Fibroblast of skin of back (primary cell): Measurements from ENCODE around the gene MYO18A.
A peak's percentile ranks its signal among the peaks of the same experiment; 100 is the strongest.

Source experiments
- DNase-seq: peaks from one replicate; pipeline ENCODE4 v3.0.0-alpha.2; 2013

Gene MYO18A

DNA sequence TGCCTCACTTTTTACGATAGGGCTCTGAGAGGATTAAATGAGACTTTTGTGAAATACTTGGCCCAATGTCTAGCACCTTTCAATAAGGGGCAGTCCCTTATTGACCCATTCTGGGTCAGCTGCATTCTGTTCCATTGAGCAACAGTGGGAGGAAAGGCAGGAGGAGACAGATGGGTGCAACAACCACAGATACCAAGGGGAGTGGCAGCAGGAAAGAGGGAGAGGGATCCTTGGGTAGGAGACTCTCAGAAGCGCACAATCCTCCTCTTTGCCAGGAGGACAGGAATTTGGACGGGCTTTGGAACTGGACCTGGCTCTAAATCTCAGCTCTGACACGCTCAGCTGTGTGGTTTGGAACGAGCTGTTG lies 133.7 kb downstream of the MYO18A start:
- DNase-seq: no peak

DNA sequence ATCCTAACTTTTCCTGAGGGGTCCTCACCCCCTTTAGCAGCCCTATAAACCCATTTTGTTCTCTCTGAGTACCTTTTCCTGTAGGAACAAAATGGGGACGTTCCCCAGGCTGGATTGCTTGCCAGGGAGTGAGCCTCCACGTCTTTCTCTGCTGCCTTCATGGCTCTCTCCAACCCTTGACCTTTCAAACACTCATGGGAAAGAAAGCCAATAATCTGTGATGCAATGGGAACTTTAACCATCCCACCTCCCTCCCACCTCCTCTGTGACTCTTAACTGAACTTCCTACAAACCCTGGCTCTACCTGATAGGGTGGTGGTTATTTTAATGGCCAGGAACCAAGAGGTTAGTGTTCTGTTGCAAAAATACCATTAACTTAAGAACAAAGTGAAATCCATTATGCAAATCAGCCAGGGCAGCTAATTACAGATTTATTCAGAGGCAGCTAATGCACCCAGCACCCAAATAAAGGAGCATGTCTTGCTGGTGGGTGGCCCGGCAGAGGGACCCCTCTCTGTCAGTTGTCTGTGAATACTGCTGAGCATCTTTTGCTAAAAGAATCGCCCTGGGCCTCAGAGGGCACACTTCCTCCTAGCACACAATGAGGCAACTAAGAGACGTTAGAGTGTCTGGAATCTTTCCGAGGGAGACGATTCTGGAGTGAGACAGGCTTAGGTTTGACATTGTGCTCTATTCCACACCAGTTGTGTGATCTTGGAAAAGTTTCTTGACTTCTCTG lies 134.3 kb downstream of the MYO18A start:
- no peak for DNase-seq

DNA sequence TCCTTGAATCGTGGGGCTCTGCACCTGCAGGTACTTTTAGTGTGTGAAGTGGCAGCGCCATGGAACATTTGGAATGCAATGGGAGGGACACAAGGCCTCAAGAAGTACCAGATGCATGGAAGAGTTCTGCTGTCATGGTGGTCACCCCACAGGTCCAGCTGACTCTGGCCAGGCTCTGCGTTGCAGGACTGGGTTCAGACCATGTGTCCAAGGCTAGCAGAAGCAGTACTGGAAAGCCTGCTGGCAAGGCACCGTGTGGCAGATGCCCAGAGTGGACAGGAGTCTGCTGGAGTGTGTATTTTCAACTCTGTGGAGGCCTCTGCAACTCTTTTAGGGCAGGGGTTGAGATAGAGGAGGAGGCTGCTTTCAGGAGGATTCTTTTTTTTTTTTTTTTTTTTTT lies 135.2 kb downstream of the MYO18A start:
- DNase-seq: no peak

DNA sequence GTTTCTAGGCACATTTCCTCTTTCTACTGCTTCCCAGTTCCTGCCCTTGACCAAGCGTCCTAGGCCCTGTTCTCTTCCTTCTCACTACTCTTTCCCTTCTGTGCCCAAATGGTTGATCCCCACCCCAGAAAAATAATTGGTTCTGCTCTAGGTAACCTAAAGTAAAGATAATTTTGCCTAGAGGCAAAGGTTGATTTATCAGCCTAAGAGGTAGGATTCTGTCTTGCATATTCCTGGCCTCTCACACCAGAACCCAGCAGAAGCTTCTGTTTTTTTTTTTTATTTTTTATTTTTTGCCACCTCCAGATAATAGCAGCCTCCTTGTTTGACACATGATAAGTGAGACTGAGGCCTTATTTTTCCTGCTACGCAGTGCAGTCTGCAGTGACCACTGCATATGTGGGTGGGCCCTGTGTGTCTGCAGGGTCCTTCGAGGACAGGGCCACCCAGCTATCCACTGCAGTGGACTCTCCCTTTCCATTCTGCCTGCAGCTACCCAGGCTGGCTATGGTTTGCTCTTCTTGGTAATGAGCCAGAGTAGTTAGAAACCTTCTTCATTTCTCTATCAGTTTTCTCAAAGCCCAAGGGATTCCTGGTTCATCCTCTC lies 136.6 kb downstream of the MYO18A start:
- no peak for DNase-seq

DNA sequence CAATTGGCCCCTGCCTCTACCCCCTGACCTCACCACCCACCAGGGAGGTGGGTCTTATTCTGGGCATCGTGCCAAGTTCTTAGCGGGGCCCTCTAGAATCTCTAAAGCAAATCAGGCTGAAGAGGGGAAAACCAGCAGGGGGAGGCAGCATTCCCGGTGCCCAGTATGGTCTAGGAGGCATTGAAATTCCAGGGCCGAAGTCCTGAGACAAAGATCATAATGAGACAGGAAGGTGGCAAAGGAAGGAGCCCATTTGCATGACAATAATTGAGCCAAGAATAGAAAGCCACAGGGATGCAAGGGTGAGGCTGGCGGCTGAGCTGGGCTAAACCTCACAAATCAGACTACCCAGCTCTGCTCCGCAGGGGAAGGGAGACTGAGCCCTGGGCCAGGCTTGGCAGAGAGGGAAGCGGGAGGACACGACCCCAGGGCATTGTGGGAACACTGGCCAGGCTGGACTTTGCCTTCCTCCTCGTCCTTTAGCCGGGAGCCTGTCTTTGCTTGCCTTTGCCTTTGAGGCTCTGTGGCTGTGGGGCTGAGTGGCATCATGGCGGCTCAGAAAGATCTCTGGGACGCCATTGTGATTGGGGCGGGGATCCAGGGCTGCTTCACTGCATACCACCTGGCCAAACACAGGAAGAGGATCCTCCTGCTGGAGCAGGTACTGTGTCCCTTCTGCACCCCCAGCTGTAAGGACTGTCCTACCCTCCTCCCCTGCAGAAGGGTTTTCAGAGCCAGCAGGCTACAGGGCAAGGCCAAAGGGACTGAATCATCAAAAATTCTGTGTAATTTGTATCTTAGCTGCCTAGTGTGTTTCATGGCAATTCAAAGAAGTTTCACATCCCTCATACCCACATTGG lies 137.3 kb downstream of the MYO18A start, which contains the start of gene PIPOX:
Gene PIPOX, plus strand, starts transcription at position 463 of the 860 bp plus-strand sequence. Its CDS starts 85 bp downstream, at position 548.
- peak; percentile 49 for DNase-seq

DNA sequence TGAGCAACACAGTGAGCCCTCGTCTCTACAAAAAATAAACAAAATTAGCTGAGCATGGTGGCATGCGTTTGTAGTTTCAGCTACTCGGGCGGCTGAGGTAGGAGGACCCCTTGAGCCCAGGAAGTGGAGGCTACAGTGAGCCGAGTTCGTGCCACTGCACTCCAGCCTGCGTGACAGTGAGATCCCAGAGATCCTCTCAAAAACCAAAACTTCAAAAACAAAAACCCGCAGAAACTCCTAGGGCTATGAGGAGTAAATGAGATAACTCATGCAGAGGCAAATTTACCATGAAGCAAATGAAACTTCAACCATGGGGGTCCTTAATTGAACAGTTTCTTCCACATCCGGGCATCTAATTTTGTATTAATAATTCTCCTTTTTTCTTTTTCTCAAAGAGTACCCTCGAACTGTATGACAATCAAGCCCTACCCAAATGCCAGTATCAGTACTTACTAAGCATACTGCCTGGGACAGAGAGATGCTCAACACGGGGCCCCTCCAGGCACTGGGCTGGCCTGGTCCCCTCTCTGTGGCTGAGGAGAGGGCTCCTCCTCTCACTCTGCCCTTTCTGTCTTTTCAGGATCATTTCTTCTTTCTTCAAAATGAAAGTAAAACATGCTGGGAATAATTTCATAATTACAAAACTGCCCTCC lies 138.0 kb downstream of the MYO18A start:
- no peak for DNase-seq

DNA sequence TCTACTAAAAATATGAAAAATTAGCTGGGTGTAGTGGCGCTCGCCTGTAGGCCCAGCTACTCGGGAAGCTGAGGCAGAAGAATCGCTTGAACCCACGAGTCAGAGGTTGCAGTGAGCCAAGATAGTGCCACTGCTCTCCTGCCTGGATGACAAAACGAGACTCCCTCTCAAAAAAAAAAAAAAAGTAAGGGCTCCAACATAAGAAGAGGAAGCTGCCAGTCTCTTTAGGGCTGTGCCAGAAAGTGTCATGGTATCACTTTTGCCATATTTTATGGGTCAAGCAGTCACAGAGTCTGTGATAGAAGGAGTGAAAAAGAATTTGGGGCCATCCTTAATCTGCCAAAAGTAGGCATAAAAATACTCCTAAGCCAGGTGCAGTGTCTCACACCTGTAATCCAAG lies 138.6 kb downstream of the MYO18A start:
- DNase-seq: no peak

DNA sequence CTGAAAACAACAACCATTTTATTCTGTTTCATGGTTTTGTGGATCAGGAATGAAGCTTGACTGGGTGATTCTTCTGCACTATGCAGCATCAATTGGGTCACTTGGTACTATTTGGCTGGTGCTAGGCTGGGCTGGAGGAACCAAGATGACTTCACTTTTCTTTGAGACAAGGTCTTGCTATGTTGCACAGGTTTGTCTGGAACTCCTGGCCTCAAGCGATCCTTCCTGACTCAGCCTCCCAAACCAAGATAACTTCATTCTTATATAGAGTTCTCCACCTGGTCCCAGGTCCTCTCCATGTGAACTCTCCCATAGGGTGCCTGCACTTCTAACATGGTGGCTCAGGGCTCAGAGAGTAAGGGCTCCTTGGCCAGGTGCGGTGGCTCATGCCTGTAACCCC lies 139.1 kb downstream of the MYO18A start:
- no peak for DNase-seq

DNA sequence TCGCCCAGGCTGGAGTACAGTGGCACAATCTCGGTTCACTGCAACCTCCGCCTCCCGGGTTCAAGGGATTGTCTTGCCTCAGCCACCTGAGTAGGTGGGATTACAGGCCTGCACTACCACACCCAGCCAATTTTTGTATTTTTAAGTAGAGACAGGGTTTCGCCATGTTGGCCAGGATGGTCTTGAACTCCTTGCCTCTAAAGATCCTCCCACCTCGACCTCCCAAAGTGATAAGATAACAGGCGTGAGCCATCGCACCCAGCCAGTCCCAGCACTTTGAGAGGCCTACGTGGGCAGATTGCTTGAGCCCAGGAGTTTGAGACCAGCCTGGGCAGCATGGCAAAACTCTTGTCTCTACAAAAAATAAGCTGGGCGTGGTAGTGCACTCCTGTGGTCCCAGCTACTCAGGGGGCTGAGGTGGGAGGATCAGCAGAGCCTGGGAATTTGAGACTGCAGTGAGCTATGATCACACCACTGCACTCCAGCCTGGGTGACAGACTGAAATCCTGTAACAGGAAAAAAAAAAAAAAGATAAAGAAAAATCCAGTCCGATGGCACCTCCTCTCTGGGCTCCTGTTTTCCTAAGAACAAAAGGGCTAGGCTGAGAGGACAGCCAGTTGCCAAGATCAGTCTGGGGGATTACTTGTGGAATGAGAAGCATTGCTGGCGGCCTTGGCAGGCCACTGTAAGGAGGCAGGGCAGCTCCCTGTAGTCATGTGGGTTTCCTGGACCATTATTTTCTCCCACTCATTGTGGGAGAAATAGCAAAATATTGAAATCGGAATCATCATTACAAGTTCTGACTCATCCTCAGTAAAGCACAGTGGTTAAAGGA lies 140.2 kb downstream of the MYO18A start:
- DNase-seq: peak; percentile 94

DNA sequence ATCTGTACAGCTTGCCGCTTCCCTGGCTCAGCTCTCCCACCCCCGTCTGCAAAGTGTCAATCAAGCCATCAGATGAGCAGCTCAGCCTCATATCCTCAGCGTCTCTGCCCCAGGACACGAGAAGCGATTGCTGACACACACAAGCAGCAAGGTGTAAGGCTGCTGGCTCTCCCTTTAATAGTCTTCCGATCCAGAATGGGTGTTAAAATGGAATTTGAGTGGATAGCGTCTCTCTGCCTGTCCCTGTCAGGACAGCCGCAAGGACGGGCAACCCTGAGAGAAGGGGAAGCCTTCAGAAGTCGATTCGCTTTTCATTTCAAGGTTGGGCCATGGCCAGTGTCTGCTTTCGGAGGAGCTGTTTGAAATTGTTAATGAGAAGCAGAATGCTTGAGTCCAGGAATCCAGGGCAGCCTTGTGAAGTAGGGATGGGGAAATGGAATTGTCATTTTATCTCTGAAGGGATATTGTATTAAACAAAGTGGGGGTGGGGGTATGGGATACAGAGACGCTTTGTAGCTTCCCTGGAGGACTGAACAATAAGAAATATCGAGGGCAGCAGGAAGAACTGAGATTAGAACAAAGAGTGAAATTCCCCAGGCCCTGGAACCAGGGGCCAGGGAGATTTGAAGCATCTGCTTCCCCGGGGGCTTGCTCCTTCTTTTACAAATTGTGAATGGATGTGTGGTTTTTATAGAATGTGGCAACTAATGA lies 142.0 kb downstream of the MYO18A start:
- DNase-seq: no peak

DNA sequence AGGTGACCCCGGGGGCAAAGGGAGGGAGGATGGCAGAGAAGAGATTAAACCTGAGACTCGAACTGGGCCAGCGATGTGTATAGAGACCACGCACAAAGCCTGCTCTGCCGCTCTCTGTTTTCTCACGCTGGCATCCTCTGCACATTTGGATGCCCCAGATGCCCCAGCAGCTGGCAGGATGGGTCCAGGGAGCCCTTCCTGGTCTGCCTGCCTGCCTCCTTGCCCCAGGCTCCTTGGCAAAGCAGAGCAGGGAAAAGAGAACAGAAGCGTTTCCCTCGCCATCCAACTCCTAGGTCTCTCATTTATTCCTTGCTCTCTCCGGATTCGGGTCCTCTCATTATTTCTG lies 142.5 kb downstream of the MYO18A start:
- no peak for DNase-seq

DNA sequence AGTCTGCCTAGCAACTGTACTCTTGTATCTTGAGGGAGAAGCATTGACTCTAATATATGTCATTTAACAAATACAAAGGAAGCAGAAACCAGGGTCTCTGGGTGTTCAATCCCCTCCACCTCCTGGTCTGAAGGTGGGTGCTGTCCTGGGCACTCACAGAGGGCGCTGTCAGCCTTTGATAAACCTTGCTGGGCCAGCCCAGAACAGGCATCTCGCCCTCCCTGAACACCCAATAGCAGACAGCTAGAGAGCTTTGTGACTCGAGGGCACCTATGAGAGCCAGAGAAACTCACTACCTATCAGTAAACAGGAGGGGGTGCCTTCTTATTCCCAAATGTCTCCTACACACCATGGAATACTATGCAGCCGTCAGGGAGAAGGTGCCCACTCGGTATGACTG lies 143.6 kb downstream of the MYO18A start:
- DNase-seq: no peak

DNA sequence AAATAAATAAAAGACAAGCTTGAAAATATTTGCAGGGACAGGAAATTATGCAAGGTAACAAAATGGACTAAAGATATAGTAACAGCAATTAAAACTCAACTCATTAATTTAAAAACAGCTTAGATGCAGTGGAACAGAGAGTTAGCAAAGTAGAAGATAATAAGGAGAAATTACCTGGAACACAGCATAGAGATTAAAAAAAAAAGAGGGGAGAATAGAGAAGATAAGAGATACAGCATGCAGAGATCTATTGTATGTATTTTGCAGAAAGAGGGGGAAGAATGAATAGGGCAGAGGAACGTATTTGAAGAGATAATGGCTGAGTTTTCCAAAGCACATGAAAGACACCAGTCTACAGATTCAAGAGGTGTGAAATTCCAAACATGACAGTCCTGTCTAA lies 145.7 kb downstream of the MYO18A start:
- no peak for DNase-seq

DNA sequence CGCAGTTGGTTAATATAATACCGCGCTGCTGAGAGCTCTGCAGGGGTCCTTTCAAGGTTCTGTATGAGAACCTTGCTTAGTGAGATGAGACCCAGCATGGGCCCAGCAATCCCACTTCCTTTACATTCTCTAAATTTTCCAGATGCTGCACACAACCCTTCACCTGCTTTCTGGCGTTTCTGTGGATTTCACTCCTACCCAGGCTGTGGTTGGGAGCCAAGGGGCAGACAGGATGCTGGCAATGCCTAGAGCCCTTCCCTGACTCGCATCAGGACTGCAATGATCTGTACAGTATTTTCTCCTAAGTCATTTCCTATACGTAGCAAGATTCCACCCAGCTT lies 147.4 kb downstream of the MYO18A start:
- DNase-seq: no peak

DNA sequence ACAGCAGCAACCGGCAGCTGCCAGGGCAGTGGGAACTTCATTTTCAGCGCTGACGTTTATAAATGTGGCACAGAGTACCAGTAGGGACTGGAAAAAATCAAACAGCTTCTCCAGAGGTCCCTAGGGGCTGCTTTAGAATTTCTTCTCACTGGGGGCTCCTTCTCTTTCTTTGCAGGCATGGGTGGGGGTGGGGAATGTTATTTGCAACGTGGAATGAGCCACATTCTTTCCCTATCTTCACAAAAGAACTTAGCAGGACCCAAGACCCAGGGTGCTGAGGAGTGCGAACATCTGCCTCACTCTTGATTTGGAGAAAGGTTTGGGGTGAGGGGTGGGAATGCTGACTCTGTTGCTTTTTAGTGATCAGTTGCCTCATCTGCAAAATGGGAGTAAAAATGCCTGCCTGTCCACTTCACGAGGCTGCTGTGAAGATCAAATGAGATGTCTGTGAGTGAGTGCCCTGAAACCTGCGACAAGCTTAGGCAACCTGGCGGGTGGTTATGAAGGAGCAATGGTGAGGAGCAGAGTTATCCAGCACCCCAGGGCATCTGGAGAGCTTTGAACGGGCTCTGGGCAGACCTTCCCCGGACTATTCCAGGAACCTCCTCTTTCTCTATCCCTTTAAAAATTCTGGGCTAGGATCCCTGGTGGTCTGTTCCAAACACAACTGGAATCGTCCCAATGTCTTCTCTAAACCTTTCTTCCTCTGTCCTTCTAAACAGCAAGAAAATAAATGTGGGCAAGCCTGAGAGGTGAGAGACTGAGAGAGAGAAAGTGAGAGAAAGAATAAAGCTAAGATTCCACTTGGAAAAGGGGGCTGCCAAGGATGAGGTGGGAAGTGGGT lies 148.0 kb downstream of the MYO18A start:
- no peak for DNase-seq

DNA sequence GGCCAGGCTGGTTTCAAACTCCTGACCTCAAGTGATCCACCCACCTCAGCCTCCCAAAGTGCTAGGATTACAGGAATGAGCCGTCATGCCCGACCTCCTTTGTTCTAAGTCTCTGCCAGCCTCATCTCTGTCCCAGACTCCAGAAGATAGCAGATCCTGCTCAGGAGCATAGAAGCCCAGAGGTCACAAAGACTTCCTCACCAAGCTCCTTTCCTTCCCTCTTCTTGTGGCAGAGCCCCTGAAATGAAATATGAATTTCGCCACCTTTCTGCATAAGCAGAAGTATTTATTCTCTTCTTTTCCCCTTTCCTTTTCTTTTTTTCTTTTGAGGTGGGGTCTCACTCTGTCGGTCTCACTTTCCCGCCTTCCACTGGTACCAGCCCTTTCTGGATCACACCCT lies 148.7 kb downstream of the MYO18A start:
- DNase-seq: no peak

DNA sequence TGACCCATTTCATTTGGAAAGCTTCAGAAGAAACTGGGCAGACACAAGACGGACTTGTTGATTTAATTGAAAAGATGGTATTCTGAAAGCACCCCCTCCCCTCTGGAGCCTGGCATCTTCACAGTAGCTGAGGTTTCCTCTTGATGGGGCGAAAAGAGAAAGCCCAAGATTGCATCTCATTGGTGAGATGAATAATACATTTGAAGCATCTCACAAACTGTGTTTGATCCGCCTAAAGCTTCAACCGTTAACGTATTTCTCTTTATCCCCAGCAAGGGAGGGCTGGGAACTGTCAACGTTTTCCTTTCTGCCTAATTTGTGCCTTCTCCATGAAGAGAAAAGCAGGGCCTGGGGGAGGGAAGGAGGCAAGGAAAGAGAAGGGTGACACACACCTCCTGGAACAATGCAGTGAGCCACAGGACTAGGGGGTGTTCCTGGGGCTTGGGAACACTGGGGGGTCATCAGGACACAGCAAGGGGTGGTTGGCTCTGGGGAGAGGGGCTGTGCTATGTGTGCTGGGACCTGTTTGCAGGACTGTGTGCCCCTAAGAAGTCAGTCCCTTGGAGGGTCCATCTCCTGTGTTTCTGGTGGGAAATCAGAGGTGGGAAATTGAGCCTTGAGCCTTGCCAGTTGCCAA lies 155.8 kb downstream of the MYO18A start:
- no peak for DNase-seq

DNA sequence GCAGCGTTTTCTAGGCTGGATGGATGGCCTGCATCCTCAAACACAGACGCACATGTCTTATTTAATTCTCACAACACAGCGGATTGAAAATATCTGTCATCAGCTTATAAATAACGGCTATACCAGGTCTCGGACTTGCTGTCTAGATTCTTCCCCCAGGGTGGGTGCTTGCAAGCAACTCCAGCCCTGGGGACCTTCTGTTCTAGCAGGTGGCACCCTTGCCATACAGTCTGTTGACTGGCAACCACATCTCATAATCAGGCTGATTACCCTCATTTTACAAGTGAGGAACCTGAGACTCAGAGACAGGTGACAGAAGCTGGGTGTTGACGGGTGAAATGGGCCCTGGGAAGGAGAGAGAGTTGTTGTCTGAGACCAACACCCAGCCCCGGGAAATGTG lies 158.1 kb downstream of the MYO18A start:
- DNase-seq: no peak

DNA sequence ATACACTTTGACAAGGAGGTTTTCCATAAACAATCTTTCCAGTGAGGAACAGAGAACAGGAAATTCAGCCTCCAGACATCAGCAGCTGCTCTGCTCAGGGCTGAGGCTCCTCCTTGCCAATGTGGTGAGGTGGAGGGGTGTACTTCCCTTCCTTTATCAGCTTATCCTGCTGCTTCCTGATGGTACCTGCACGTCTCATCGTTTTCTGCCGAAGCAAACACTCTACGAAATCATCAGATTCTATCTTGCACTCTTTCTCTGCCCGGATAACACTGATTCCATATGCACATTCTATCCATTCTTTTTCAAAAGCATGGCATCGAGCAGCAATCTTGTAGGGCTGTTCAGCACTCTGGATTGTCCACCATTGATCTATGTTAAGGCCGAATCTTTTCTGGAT lies 159.0 kb downstream of the MYO18A start:
- DNase-seq: no peak
